ENCODE results near the gene LAMTOR1.

The LAMTOR1 gene

DNA sequence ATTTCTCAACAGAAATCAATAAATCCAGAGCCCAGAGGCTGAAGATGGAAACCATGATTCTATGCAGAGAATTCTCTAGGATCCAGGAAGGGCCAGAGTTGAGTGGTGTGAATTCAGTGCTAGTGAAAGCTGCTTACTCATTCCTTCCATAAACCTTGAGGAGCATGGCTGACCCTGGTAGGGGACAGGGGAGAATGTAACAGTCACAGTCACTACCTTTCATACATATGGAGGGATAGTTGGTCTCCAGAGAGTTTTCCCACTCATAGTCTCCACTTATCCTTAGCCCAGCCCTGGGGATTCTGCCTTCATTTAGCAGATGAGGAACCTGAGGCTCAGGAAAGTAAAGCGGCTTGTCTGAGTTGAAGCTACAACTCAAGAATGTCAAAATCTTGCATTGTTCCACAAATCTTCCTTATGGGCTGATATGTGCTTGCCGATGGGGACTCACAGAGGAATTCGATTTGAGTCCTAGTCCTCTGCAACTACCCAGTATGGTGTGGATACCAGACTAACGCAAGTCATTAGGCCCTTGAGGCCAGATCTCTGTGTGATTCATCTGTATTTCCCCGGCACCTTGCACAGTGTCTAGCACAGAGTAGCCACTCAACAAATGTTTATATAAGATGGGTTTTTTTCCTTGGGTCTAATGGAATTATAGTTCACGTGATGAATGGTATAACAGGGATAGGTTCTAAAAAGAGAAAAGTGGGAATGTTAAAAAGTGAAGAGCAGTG, 13.1 kb upstream of the LAMTOR1 start:
- DNase-seq = no peak

DNA sequence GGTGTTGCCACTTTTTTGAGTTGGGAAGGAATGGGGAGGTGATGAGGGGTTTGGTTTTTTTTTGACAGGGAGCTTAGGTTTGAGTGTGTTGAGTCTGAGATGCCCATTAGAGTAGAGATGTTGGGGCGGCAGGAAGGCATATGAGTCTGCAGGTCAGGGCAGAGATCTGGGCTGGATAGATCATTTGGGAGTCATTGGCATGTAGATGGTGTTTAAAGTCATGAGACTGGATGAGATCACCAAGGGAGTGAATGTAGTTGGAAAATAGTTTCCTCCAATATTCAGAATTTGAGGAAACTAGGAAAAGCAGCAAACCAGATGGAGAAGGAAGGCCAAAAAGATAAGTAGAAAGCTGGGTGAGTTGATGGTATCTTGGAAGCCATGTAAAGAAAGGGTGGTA, 11.5 kb upstream of the LAMTOR1 start:
- DNase-seq = no peak

DNA sequence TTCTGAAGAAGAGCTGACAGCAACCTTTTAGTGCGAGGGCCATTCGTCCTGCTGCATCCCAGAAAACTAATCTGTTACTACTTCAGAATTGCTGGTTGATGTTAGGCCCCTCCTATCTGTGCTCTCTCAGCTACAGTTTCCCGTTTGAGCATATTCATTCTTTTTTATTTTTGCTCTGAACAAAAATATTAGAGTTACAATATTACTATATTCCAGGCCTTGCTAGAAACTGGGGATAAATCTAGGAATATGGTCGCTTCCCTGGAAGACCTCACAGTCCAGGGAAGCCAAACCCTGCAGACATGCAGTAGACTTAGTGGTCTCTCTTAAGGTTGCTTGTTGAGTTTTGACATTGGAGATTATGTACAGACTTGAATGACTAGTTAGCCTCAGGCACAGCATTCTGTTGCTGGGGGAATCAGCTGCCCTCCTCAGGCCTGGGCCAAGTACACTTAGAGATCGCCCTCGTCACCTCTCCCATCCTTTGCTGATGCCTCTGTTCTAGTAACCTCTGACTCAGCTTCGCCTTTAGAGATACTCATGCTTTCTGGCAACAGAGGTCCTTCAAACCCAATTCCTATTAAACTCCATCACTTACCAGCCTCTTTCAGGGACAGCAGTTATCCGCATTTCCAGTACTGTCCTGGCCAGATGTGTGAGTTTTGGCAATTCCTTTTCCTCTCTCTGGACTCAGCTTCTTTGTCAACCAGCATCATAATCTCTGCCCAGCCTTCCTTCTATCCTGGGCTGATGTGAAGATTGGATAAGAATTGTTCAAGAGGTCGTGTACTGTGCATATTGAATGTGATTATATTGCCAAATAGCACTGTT, 10.1 kb upstream of the LAMTOR1 start:
- no peak for DNase-seq

DNA sequence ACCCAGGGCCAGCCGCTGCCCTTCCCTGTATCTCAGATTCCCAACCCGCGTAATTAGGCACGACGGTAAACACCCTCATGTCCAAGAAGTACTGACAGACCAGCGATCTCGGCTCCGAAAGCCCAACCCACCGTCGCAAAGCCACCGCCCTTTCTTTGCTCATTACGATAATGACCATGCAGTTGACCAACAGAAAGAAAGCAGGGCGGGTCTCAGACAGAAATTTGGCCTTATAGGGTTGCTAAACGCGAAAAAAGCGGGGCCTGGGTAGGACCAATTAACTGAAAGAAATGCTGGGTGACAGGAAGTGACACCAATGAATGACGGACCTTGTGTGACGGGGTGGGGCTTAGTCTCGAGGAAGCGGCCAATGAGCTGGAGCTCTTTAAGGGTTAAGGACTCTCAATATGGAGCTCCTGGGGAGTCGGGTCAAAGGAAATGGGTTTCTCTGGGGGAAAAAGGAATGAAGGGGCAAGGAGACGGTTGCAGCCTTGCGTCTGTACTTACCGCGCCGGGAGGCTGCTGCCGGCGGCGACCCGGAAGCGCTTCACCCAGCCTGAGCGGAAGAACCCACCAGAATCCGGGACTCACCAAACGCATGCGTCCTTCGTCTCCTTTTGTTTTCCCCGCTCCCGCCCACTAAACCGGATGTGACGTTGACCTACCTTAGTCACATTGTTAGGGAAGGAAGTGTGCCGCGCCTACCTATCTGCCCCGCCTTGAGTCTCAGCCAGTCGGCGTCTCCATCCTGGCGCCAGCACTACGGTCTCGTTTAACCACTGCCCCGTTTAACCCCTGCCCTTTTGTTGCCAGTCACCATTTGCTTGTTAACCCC, 9.3 kb upstream of the LAMTOR1 start, which contains the start of gene ANAPC15:
Gene ANAPC15, minus strand, starts transcription at position 553 of the 835 bp plus-strand sequence. CDS start 1,419 bp downstream, outside the sequence.
- peak; percentile 99 for DNase-seq

DNA sequence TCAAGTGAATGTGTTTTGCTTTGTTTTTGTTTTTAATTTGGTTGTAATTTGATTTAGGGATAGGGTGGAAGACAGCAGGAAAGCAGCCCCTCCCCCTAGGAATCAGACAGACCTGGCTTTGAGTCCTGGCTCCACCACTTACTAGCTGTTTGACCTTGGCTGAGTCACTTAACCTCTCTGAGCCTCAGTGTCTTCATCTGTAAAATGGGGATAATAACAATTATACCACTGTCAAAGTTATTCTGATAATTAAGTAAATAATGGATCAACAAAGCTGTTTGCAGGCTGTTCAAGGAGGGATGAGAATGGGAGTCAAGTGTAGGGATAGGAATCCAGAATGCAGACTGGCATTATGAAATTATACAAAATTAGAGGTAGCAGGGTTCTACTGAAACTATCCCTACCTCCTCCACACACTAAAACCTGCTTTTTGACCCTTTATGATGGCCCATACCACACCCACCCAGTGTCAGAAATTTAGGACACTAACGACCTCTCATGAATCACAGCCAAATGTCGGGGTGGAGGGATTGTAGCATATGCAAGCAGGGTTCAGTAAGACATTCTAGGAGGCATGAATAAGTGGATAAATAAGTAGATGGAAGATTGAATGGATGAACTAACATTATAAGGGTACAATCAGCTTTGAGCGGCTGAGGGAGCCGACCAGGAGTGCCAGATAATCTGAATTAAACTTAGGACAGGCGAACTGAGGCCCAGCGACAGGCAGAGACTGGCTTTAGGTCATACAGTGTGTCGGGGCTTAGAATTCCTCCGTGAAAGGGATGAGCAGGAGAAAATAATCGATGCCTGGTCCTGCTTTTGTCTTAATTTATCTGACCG, 8.4 kb upstream of the LAMTOR1 start:
- no peak for DNase-seq

DNA sequence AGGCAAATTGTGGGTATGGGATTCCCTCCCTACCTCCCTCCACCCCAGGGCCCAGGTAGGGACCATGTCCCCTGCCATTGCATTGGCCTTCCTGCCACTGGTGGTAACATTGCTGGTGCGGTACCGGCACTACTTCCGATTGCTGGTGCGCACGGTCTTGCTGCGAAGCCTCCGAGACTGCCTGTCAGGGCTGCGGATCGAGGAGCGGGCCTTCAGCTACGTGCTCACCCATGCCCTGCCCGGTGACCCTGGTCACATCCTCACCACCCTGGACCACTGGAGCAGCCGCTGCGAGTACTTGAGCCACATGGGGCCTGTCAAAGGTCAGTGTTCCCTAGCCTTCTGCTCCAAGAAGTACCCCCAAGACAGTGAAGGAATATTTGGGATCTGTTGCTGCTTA, 2.8 kb upstream of the LAMTOR1 start, which contains the start of gene TOMT:
Gene TOMT, plus strand, starts transcription at position 37 of the 400 bp plus-strand sequence. Its CDS starts 28 bp downstream, at position 65.
- DNase-seq = no peak

DNA sequence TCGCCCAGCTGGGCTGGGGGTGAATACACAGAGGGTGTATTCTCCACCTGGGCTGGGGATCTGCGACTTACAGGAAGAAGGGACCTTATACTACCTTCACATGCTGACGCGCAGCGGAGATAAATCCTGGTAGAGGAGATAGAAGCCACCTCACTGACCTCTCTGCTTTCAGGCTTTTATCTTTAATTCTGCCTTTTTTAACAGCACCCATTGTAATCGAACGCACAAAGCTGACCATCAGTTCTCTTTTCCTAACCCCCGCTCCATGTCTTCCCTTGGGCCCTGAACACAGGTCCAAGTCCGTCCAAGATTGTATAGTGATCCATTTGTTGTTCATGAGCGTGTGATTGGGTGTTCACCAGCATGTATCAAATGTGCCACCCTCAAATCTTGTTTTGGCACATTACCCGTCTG, 664 bp upstream of the LAMTOR1 start:
- no peak for DNase-seq

DNA sequence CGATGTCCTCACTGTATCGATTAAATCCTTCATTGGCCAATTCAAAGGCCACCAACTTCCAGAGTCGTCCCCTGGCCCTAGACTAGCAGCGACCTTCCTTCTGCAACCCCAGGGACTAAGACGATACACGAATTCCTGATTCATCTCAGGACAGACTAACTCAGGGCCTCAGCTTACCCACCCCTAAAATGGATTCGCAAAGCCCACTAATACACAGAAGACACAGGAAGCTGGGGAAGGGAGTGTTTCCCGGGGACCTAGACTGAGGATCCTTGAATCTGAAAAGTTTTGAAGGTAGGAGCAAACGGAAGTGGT, 509 bp downstream of the LAMTOR1 start:
- no peak for DNase-seq

DNA sequence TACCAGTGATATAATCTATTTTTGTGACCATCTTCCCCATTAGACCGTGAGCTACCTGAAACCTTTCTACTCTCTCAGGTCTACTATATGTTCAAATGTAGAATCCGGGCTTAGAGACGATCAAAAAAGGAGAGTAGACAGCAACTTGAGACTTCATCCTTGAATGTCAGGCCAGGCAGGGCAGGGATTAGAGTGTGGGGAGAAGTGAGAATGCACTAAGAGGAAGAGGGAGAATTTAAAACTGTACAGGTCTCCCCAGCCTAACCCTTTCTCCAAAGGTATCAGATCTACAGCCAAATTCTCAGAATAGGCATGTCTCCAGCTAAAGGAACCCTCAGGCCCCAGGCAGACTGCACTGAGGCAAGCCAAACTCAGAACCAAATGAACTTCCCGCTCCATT, 935 bp downstream of the LAMTOR1 start:
- no peak for DNase-seq

DNA sequence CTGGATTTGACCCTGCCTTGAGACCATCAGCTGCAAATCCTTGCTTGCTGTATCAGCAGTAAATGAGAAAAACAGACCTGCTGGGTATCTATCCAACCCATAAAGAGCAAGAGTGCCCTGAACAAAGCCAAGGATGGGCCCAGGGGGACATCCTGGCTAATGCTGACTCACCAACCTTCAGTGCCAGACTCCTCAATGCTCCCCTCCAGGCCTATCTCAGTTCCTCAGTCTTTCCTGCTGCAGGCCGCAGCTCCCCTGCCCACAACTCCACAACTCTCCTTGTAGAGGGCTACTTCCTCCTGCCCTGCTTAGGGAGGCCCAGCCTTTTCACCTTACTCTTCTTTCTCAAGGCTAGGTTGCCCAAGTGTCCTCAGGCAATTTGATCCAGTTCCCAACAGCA, 2.6 kb downstream of the LAMTOR1 start:
- DNase-seq = no peak

DNA sequence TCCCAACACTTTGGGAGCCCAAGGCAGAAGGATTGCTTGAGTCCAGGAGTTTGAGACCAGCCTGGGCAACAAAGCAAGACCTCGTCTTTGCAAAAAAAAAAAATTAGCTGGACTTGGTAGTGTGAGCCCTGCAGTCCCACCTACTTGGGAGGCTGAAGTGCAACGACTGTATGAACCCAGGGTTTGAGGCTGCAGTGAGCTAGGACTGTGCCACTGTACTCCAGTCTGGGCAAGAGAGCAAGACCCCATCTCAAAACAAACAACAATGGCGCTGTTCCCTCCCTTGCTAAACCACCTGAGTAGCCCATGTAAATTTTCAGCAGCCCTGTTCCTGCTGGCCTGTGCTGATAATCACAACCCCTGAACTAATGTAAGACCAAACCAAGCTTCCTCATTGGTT, 3.1 kb downstream of the LAMTOR1 start:
- no peak for DNase-seq

DNA sequence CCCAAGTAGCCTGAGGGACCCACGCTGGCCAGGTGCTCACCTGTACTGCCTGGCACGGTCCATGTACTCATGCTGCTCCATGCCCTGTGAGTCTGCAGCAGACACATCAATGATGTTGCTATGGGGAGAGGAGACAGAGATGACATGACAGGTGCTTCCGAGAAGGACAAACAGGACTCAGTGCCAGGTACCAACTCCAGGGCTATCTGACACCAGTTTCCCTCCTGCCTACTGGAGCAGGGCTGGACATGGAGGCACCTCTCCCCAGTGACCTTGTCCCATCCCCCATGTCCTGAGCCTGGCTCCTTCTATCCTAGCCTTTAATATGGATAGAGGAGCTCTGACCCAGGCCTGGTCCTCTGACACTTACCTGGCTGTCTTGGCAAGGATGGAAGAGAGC, 4.4 kb downstream of the LAMTOR1 start:
- DNase-seq = no peak

DNA sequence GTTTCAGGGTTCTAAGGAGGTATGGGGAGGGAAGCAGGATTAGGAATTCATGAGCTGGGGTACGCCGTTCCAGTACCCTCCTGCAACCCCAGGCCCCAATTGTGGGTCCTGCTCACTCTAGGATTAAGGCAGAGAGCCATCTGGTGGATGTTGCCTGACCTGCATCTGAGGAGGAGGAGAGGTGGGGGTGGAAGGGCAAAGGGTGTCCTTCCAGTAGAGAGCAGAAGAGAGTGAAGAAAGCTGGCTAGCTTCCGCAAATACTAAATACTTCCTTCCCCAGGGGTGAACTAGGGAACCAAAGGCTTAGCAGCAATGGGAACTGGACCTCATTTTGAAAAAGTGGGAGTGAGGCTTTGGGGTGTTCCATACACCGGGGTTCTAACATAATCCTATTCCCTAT, 11.8 kb downstream of the LAMTOR1 start:
- DNase-seq = peak; percentile 42

DNA sequence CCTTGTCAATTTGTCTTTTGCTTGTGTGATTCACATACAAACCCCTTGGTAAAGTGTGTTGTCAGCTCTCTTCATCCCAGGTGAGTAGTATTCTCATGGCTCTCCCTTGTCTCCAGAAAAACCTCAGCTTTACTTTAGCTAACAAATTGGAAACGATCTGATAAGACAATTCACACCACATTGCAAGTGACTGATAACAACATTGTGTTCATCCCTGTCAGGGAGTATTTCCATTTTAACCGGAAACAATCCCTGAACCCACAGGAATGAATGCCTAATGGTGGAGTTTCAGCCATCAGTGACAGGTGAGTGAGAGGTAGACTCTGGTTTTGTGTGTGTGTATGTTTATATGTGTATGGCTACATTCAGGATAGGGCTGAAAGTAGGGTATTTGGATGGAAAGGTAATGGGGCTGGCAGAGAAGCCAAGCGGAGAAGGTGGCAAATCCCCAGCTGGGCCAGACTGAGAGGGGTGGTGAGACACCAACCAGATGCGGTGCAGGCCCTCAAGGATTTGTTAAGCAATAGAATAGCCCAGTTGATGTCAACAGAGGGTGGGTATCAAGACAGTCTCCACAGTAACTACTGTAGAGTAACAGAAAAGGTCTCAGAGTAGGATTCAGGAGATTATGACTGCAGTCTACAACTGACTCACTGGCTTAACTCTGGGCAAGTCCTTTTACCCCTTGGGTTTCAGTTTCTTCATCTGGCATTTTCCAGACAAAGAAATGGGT, 14.9 kb downstream of the LAMTOR1 start:
- no peak for DNase-seq

DNA sequence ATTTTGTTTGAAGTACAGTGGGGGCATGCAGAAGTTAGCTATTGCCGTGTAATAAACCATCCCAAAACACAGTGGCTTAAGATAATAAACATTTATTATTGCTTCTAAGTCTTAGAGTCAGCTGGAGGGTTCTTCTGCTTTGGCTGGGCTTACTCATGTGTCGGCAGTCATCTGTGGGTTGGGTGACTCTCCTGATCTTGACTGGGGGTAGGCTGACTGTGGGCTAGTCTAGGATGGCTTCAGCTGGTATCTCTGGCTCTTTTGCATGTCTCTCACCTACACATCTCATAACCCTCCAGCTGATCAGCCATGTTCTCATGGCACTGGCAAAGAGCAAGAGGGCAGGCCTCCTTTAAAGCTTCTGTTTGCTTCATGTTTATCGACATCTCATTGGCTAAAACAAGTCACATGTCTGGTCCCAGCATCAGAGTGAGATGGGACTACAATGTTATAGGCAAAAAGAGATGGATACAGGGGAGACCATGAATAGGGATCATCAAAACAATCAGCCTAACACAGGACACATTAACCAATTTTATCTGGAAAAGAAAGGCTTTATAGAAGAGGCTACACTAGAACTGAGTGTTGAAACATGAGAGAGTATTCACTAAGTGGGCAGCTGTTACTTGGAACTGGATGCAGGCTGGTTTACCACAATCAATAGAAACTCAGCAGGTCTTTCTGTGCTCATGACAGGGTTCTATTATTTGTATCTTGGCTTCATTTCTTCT, 17.3 kb downstream of the LAMTOR1 start:
- DNase-seq = peak; percentile 23

DNA sequence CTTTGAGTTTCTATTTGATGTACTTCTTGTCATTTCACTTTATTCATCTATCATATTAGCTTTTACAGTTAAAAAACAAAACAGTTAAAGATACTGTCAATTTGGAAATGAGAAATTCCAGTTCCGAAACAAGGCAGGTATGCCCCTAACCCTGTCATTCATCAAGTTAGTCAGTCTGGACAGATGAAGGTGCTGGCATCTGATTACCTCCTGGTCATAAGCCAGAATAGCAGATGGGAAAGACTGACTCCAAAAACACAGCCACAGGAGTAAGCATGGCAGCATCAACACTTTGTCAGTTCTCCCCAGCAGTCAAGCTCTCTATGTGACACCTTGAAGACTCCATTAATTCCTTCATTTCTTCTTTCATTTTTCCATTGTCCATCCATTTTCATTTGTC, 18.1 kb downstream of the LAMTOR1 start:
- no peak for DNase-seq

DNA sequence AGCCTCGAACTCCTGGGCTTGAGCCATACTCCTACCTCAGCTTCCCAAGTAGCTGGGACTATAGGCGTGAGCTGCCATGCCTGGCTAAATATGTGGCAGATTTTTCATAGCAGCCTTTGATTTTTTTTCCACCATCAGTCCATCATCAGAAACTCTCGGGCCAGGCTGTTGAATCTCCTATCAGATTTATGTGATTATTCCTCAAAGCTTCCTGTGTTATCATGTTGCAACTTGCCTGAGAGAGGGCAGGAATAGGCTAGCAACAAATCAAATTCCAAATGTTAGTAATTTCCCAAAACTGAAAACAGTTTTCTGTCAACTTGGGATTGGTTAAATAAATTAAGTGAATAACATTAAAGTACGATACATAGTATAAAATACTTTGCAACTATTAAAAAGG, 19.0 kb downstream of the LAMTOR1 start:
- DNase-seq = no peak

DNA sequence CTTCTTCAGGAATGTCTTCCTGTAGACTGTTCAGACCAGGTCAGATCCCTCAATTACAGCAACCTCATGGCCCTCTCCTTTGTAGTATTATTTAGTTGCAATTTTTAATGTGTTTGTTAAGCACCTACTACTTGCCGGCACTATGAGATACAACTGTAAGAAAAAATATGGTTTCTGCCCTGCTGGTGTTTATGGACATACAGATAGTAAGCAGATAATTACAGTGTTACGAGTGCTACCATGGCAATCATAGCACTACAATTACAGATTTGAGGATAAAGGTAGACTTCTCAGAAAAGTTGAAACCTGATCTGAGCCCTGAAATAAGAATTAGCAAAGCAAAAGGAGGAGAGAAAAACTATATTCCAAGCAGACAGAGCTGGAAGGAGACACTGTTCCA, 19.7 kb downstream of the LAMTOR1 start:
- DNase-seq = no peak

DNA sequence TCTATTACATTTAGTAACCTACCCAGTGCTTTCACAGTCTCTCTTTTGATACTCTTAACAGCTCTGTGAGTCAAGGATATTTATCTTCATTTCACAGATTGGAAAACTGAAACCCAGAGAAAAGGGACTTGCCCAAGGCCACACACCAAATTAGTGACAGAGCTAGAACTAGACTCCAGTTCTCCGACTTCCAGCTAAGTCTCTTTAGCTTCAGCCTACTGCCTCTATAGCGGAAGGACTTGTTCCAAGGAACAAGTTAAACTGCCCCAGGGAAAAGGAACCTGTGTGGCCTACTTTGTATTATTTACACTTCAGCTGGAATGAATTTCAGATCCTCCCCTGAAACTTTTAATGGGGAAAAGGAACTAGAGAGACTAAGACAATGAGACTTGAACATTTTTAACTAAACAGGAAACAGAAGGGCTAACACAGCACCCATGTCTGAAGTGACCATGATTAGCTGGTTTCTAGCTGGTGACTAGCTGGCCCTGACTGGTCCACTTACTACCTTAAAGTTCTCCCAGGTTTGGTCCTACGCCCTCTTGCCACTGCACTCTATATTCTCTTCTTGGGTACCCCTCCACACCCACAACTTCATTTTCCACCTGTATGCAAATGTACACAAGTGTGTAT, 21.2 kb downstream of the LAMTOR1 start:
- no peak for DNase-seq

DNA sequence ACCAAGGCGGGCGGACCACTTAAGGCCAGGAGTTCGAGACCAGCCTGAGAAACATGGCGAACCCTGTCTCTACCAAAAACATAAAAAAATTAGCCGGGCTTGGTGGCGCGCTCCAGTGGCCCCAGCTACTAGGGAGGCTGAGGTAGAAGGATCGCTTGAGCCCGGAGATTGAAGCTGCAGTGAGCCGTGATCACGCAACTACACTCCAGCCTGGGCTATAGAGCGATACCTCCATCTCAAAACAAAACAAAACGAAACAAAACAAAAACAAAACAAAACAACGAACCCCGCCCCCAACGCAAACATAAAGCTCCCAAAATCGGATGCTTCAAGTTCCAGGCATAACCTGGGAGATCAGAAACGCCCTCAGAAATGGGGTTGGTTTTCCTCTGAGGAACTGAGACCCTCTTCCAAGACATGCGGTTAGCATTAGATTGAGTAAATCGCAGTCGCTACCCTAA, 21.9 kb downstream of the LAMTOR1 start:
- no peak for DNase-seq
